ENCODE measurements around the gene AK5.

- no peak for TF ChIP-seq CTCF (IDR thresholded peaks at IDR 0.05; ENCODE audit: insufficient read depth, low read length, poor library complexity, severe bottlenecking)
- no peak for TF ChIP-seq EZH2phosphoT487 (conservative IDR thresholded peaks at IDR 0.05; ENCODE audit: low read length)
These were observed 34.2 kb downstream of the AK5 start for GRCh38 chr1:77316006-77316405.
